H1 (cell line): ENCODE measurements around the gene ITPKC. TPM values are rescaled to one million over a fixed set of nuclear protein-coding genes. Genes with fewer than 3 reads are reported as not detected.

Experiments
- CTCF ChIA-PET: fragments of 300-600 bp; sonication (Branson Sonifier 250); formaldehyde crosslinking; loops from one replicate; lab custom pipeline; 2021; ENCODE audit not compliant: partially characterized antibody; lab: Charles Lee
- POLR2A ChIA-PET: fragments of 300-600 bp; sonication (Branson Sonifier 250); formaldehyde crosslinking; loops from one replicate; lab custom pipeline; 2021; ENCODE audit warnings: inconsistent platforms; ENCODE audit not compliant: partially characterized antibody; lab: Charles Lee
- DNase-seq, 2 experiments: peaks; one replicate each; pipeline versions ENCODE4 v3.0.0 to v3.0.0-alpha.2; 2010 to 2022; ENCODE audit warnings: low spot score in 2 of 2, low read depth in 1 of 2, mixed read lengths in 1 of 2
- FAIRE-seq: peaks from 2 replicates; lab custom pipeline; 2011; peaks lifted over from hg19 to GRCh38; lab: Jason Lieb, UNC
- H2AFZ ChIP-seq: 2 replicates; pipeline ENCODE4 v1.8.1; 2012; ENCODE audit warnings: low read length, inconsistent platforms
- H2AK5ac ChIP-seq: 2 replicates; pipeline ENCODE4 v1.6.1; 2013; ENCODE audit warnings: low read depth, low read length
- H2BK120ac ChIP-seq: replicated peaks from 2 replicates; pipeline ENCODE3; 2013; ENCODE audit warnings: low read depth, low read length, inconsistent platforms
- H2BK12ac ChIP-seq: 2 replicates; pipeline ENCODE4 v1.6.1; 2013; ENCODE audit warnings: low read depth, low read length
- H2BK15ac ChIP-seq: 2 replicates; pipeline ENCODE4 v1.6.1; 2013; ENCODE audit warnings: low read length
- H2BK20ac ChIP-seq: 2 replicates; pipeline ENCODE4 v1.6.1; 2013; ENCODE audit warnings: low read length
- H2BK5ac ChIP-seq: 2 replicates; pipeline ENCODE4 v1.6.1; 2013; ENCODE audit warnings: low read depth, low read length
- H3K14ac ChIP-seq: 2 replicates; pipeline ENCODE4 v1.6.1; 2013; ENCODE audit warnings: inconsistent platforms; ENCODE audit not compliant: insufficient read length
- H3K18ac ChIP-seq: 2 replicates; pipeline ENCODE4 v1.6.1; 2013; ENCODE audit warnings: low read length; ENCODE audit errors: extremely low read depth
- H3K23ac ChIP-seq: 2 replicates; pipeline ENCODE4 v1.6.1; 2013; ENCODE audit warnings: inconsistent platforms; ENCODE audit not compliant: insufficient read length
- H3K23me2 ChIP-seq: 2 replicates; pipeline ENCODE4 v1.6.1; 2013; ENCODE audit warnings: low read depth, low read length
- H3K27ac ChIP-seq: 2 replicates; pipeline ENCODE4 v1.6.1; 2011; ENCODE audit warnings: low read depth, low read length, inconsistent platforms
- H3K27me3 ChIP-seq, 4 experiments: replicated peaks in 1 of 4; 1 replicate in 1 of 4; 2 replicates in 3 of 4; pipeline versions ENCODE4 v1.6.1 to v1.8.1; 2011 to 2013; ENCODE audit warnings: low read length in 3 of 4, mild to moderate bottlenecking in 3 of 4, inconsistent platforms in 2 of 4, mixed read lengths in 2 of 4, moderate library complexity in 1 of 4; ENCODE audit not compliant: control insufficient read depth in 3 of 4, insufficient read depth in 3 of 4; ENCODE audit errors: extremely low read depth in 1 of 4
- H3K36me3 ChIP-seq, 4 experiments: 2 replicates each; pipeline versions ENCODE4 v1.6.1 to v1.8.1; 2011 to 2013; ENCODE audit warnings: mild to moderate bottlenecking in 4 of 4, low read length in 3 of 4, moderate library complexity in 2 of 4, control low read depth in 1 of 4, inconsistent platforms in 1 of 4; ENCODE audit not compliant: insufficient read depth in 4 of 4, control insufficient read depth in 2 of 4
- H3K4ac ChIP-seq: replicated peaks from 2 replicates; pipeline ENCODE3; 2013; ENCODE audit warnings: low read length, low read depth, mixed read lengths, inconsistent platforms; ENCODE audit not compliant: insufficient read length
- H3K4me1 ChIP-seq, 4 experiments: replicated peaks in 1 of 4; 1 replicate in 1 of 4; 2 replicates in 3 of 4; pipeline versions ENCODE4 v1.6.1 to v1.8.1; 2011 to 2013; ENCODE audit warnings: low read length in 3 of 4, inconsistent platforms in 2 of 4, mixed read lengths in 1 of 4; ENCODE audit not compliant: insufficient read depth in 4 of 4, control insufficient read depth in 3 of 4
- H3K4me2 ChIP-seq, 2 experiments: 2 replicates each; pipeline versions ENCODE4 v1.6.1 to v1.8.1; 2011 to 2013; ENCODE audit warnings: low read depth in 2 of 2, low read length in 2 of 2, control low read depth in 1 of 2, inconsistent platforms in 1 of 2, mild to moderate bottlenecking in 1 of 2; ENCODE audit not compliant: insufficient read depth in 1 of 2
- H3K4me3 ChIP-seq, 4 experiments: fragments of 200-600, 300-600 bp in 1 of 4; sonication (generic), shearing (Covaris generic), sonication (Bioruptor Twin) in 1 of 4; 2 replicates each; pipeline versions ENCODE4 v1.5.1 to v1.8.1; 2011 to 2016; ENCODE audit warnings: low read length in 4 of 4, low read depth in 3 of 4, control low read depth in 2 of 4, inconsistent platforms in 2 of 4, mild to moderate bottlenecking in 2 of 4, mixed read lengths in 1 of 4, moderate library complexity in 1 of 4; ENCODE audit not compliant: insufficient read depth in 2 of 4; ENCODE audit errors: extremely low read depth in 1 of 4
- H3K56ac ChIP-seq: replicated peaks from 2 replicates; pipeline ENCODE3; 2013; ENCODE audit warnings: low read depth, mild to moderate bottlenecking, mixed read lengths, low read length, inconsistent platforms; ENCODE audit not compliant: insufficient read length
- H3K79me1 ChIP-seq: 2 replicates; pipeline ENCODE4 v1.6.1; 2013; ENCODE audit warnings: low read depth, low read length, control low read depth
- H3K79me2 ChIP-seq, 2 experiments: 2 replicates each; pipeline versions ENCODE4 v1.6.1 to v1.8.1; 2012 to 2013; ENCODE audit warnings: low read length in 2 of 2, mild to moderate bottlenecking in 2 of 2, inconsistent platforms in 1 of 2; ENCODE audit not compliant: insufficient read depth in 2 of 2, control insufficient read depth in 1 of 2
- H3K9ac ChIP-seq, 4 experiments: replicated peaks in 1 of 4; 1 replicate in 1 of 4; 2 replicates in 3 of 4; pipeline versions ENCODE4 v1.6.1 to v1.8.1; 2011 to 2013; ENCODE audit warnings: low read depth in 3 of 4, low read length in 3 of 4, control low read depth in 2 of 4, mild to moderate bottlenecking in 2 of 4, moderate library complexity in 2 of 4, inconsistent platforms in 1 of 4; ENCODE audit errors: extremely low read depth in 1 of 4
- H3K9me3 ChIP-seq, 2 experiments: 2 replicates each; pipeline versions ENCODE4 v1.6.1 to v1.8.1; 2012 to 2013; ENCODE audit warnings: mild to moderate bottlenecking in 2 of 2, moderate library complexity in 2 of 2, control low read depth in 1 of 2, inconsistent platforms in 1 of 2, low read depth in 1 of 2, low read length in 1 of 2, mixed read lengths in 1 of 2; ENCODE audit not compliant: insufficient read depth in 2 of 2
- H4K20me1 ChIP-seq, 2 experiments: replicated peaks in 1 of 2; 2 replicates each; pipeline versions ENCODE3 to v1.8.1; 2011 to 2013; ENCODE audit warnings: inconsistent platforms in 2 of 2, low read length in 2 of 2, mild to moderate bottlenecking in 1 of 2; ENCODE audit not compliant: insufficient read depth in 2 of 2, control insufficient read depth in 1 of 2
- H4K5ac ChIP-seq: 2 replicates; pipeline ENCODE4 v1.6.1; 2013; ENCODE audit warnings: low read length, low read depth, mixed read lengths, inconsistent platforms; ENCODE audit not compliant: insufficient read length
- H4K8ac ChIP-seq: 2 replicates; pipeline ENCODE4 v1.8.0; 2013; ENCODE audit warnings: mild to moderate bottlenecking, moderate library complexity, low read length, inconsistent platforms; ENCODE audit not compliant: insufficient read depth; ENCODE audit errors: extremely low read depth
- H4K91ac ChIP-seq: replicated peaks from 2 replicates; pipeline ENCODE3; 2013; ENCODE audit warnings: low read length, mixed read lengths, inconsistent platforms; ENCODE audit not compliant: insufficient read length
- BCL11A ChIP-seq, 2 experiments: IDR thresholded peaks; one replicate each; pipeline ENCODE4 v1.6.1; 2011; ENCODE audit warnings: low read depth in 2 of 2, low read length in 2 of 2, mild to moderate bottlenecking in 2 of 2
- CBX5 ChIP-seq: fragments of 300-800, 300-1000 bp; sonication (generic); IDR thresholded peaks from 2 replicates; pipeline ENCODE4 v1.7.1; 2016; ENCODE audit warnings: antibody characterized with exemption, low read length, low read depth
- CEBPB ChIP-seq: IDR thresholded peaks from 2 replicates; pipeline ENCODE4 v1.6.1; 2012; ENCODE audit warnings: low read depth, low read length
- CHD1 ChIP-seq: IDR thresholded peaks from 2 replicates; pipeline ENCODE4 v1.6.1; 2012; ENCODE audit warnings: low read depth, low read length, improper control_type of control experiment
- CHD2 ChIP-seq: IDR thresholded peaks from 2 replicates; pipeline ENCODE4 v1.6.1; 2012; ENCODE audit warnings: low read length, improper control_type of control experiment
- CREB1 ChIP-seq: IDR thresholded peaks from 2 replicates; pipeline ENCODE4 v1.6.1; 2012; ENCODE audit warnings: inconsistent platforms
- CTCF ChIP-seq, 3 experiments: IDR thresholded peaks; 1 replicate in 2 of 3; 2 replicates in 1 of 3; pipeline versions ENCODE4 v1.5.1 to v1.6.1; 2011; ENCODE audit warnings: low read length in 3 of 3, mild to moderate bottlenecking in 3 of 3, inconsistent platforms in 2 of 3, low read depth in 1 of 3, moderate library complexity in 1 of 3; ENCODE audit not compliant: insufficient read depth in 1 of 3; ENCODE audit errors: control extremely low read depth in 1 of 3
- EZH2 ChIP-seq: fragments of 200-600 bp; sonication (generic); IDR thresholded peaks from 2 replicates; pipeline ENCODE4 v1.7.1; 2012; ENCODE audit warnings: low read depth, mild to moderate bottlenecking, moderate library complexity, low read length, inconsistent platforms; ENCODE audit not compliant: severe bottlenecking
- FOSL1 ChIP-seq: IDR thresholded peaks from 2 replicates; pipeline ENCODE4 v1.6.1; 2011; ENCODE audit warnings: mild to moderate bottlenecking, low read depth, low read length, moderate library complexity; ENCODE audit not compliant: insufficient read depth
- NANOG ChIP-seq: IDR thresholded peaks from 2 replicates; pipeline ENCODE4 v1.6.1; 2011; ENCODE audit warnings: low read length, low read depth, mild to moderate bottlenecking, inconsistent platforms; ENCODE audit not compliant: insufficient read depth, poor library complexity, severe bottlenecking
- SP1 ChIP-seq: IDR thresholded peaks from 2 replicates; pipeline ENCODE4 v1.6.1; 2011; ENCODE audit warnings: low read depth, low read length
- SP4 ChIP-seq: IDR thresholded peaks from 2 replicates; pipeline ENCODE4 v1.6.1; 2012; ENCODE audit warnings: low read length, inconsistent platforms
- SUZ12 ChIP-seq: fragments of 200-600 bp; sonication (generic); IDR thresholded peaks from 2 replicates; pipeline ENCODE4 v1.6.1; 2012; ENCODE audit warnings: mild to moderate bottlenecking, inconsistent platforms, low read length, moderate library complexity, mixed read lengths
- WGBS, 2 experiments: shearing (Covaris generic) in 1 of 2; methylation state at CpG; one replicate each; pipeline versions ENCODE4 v1.1.6 to v1.1.7; 2013 to 2015; ENCODE audit warnings: low lambda C conversion rate in 2 of 2, mixed read lengths in 2 of 2, inconsistent platforms in 1 of 2, low coverage in 1 of 2, missing lambda C conversion rate in 1 of 2; ENCODE audit not compliant: insufficient replicate concordance in 2 of 2, insufficient coverage in 1 of 2, insufficient read length in 1 of 2; ENCODE audit errors: extremely low coverage in 1 of 2, missing lambda C conversion rate in 1 of 2; 5-methylcytosine and 5-hydroxymethylcytosine counted together
- polyA plus RNA-seq, 7 experiments: library from polyadenylated mRNA; depleted of rRNA in 3 of 7; stranded (reverse) in 5 of 7; unstranded in 2 of 7; fragments of >200 nt in 5 of 7; fragments of 200-250 nt in 2 of 7; gene quantifications; 1 replicate in 5 of 7; 2 replicates in 1 of 7; 4 replicates in 1 of 7; pipeline versions ENCODE4 v1.2.1 to v1.2.3, GENCODE V29; 2011 to 2013; ENCODE audit warnings: missing spikeins in 2 of 7, mixed read lengths in 2 of 7
- total RNA-seq: library from RNA; stranded (reverse); fragmentation: NEBNext Ultra II Directional; extraction: Animal tissue kit (Norgen Biotek cat#: 25700); gene quantifications from 2 replicates; pipeline ENCODE4 v1.2.1, GENCODE V29; 2021

Gene ITPKC
- total and polyA plus RNA-seq, 2 of the 8 experiments (the other 6 are each of a cell fraction or from before 2014, with no cell fraction given): 5.2 to 8.9 TPM

GRCh38 chr19:40724855-40725254 is 7.9 kb downstream of the ITPKC start:
- WGBS, 2 experiments: 97% methylated on average over 3 of the region's 3 CpGs; no CpG with 5 or more reads in 1 of the 2 experiments
- no peaks in the 10 kb centered on the region for H3K23me2 ChIP-seq
- no peak overlapping the region for H3K9ac ChIP-seq
- no peak overlapping the region for H3K4me3 ChIP-seq
- no peaks in the 10 kb centered on the region for H4K20me1 ChIP-seq
- no peak overlapping the region for H3K27ac ChIP-seq
- no peak overlapping the region for H2BK120ac ChIP-seq
- H4K5ac ChIP-seq: no peak overlapping the region
- H3K18ac ChIP-seq: no peak overlapping the region
- DNase-seq: no peak
- no peak overlapping the region for H2AFZ ChIP-seq
- H3K27me3 ChIP-seq: no peaks in the 10 kb centered on the region
- H3K79me1 ChIP-seq: peaks cover 7% of the 10 kb centered on the region
- CTCF ChIA-PET: interaction anchor here (0.5 kb wide), 1 partner anchor 825 kb away, joined by 5 read pairs; no protein-coding TSS in a partner anchor
- peaks cover 0 to 10% (median 2%) of the 10 kb centered on the region in 4 experiments; a peak in 4 of 8 replicates for H3K36me3 ChIP-seq
- H4K91ac ChIP-seq: no peak overlapping the region
- no peak overlapping the region for H2BK12ac ChIP-seq
- no peak overlapping the region for H3K23ac ChIP-seq
- no peak overlapping the region for H2BK15ac ChIP-seq
- H3K4me1 ChIP-seq: no peaks in the 10 kb centered on the region
- no peak overlapping the region for H2BK5ac ChIP-seq
- H3K9me3 ChIP-seq: no peaks in the 10 kb centered on the region
- no peak for FAIRE-seq
- POLR2A ChIA-PET: interaction anchor here (1.0 to 2.6 kb wide), 3 partner anchors 11 to 33 kb away, joined by 4 to 9 read pairs (median 4); no protein-coding TSS in a partner anchor
- peaks cover 0 to 12% of the 10 kb centered on the region in 2 experiments; a peak in 1 of 4 replicates for H3K79me2 ChIP-seq
- no peak overlapping the region for H3K4ac ChIP-seq
- no peak overlapping the region for H2AK5ac ChIP-seq
- H3K4me2 ChIP-seq: no peak overlapping the region
- no peak overlapping the region for H2BK20ac ChIP-seq
- no peak overlapping the region for H4K8ac ChIP-seq
- no peak overlapping the region for H3K56ac ChIP-seq
- no peak overlapping the region for H3K14ac ChIP-seq
- TF ChIP-seq BCL11A (IDR thresholded peaks at IDR 0.05; ENCODE audit: low read depth in 2 of 2, low read length in 2 of 2) (no peak), FOSL1 (no peak), SP1 (no peak), EZH2 (no peak), CHD2 (no peak), SUZ12 (no peak), CTCF (IDR thresholded peaks at IDR 0.05; ENCODE audit: control extremely low read depth in 1 of 3, insufficient read depth in 1 of 3, low read depth in 1 of 3, low read length in 3 of 3) (no peak), CEBPB (no peak), SP4 (no peak), CREB1 (no peak), CHD1 (no peak), NANOG (no peak), CBX5 (no peak)
